RCC 7860 (cell line): ENCODE data around the gene BAG3.
"Not testable (repeated sequence)": the region's sequence is repeated elsewhere in the genome, so short reads cannot be mapped to it uniquely, and the experiment has no call there.

ENCODE experiments used
- DNase-seq: peaks from one replicate; pipeline ENCODE4 v3.0.0-alpha.2; 2015; ENCODE audit warnings: low spot score
- FAIRE-seq: peaks from 2 replicates; lab custom pipeline; 2012; peaks lifted over from hg19 to GRCh38; lab: Jason Lieb, UNC

Gene BAG3

DNA sequence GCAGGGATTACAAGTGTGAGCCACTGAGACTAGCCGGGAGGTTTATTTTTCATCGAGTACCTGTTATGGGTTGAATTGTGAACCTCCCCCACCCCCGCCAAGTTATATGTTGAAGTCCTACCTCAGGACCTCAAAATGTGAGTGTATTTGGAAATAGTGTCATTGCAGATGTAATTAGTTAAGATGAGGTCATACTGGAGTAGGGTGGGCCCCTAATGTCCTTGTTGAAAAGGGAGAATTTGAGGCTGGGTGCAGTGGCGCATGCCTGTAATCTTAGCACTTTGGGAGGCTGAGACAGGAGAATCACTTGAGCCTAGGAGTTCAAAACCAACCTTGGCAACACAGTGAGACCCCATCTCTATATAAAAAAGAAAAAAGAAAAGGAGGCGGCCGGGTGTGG lies 10.8 kb upstream of the BAG3 start:
- DNase-seq (no peak), FAIRE-seq (no peak)

DNA sequence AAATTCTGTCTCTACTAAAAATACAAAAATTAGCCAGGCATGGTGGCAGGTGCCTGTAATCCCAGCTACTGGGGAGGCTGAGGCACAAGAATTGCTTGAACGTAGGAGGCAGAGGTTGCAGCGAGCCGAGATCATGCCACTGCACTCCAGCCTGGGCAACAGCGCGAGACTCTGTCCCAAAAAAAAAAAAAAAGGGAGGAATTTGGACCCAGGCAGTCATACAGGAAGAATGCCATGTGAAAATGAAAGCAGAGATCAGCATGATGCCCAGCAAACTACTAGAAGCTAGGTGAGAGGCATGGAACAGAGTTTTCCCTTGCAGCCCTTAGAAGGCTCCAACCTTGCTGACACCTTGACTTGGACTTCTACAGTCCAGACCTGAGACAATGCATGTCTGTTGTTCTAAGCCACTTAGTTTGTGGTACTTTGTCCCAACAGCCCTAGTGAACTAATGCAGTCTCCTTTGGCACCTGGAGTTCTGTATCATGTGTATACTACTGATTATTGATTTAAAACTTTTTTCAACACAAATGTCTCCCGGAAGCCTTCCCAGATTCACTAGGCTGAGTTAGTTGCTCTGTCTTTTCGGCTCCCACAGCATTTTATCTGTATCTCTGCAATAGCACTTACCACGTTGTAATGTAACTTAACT lies 10.2 kb upstream of the BAG3 start:
- no peak for DNase-seq

DNA sequence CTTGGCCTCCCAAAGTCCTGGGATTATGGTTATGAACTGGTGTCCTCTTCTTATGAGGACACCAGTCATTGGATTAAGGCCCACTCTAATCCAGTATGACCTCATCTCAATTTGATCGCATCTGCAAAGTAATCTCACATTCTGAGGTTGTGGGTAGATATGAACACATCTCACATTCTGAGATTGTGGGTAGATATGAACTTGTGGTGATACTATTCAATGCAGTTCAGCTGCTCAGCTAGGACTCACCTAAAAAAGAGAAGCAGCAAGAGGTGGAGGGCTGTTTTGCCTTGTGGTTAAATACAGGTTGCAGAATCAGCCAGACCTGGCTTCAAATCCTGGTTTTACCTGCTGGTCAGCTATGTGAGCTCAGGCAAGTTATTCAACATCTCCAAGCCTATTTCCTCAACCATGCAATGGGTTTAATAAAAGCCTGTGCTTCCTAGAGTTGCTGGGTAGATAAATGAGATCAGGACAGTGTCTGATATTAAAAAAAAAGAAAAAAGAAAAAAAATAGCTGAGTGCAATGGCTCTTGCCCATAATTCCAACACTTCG lies 8.5 kb upstream of the BAG3 start:
- FAIRE-seq (no peak), DNase-seq (no peak)

More for the DNA sequence above, 10.2 kb upstream of the BAG3 start:
- FAIRE-seq: no peak

DNA sequence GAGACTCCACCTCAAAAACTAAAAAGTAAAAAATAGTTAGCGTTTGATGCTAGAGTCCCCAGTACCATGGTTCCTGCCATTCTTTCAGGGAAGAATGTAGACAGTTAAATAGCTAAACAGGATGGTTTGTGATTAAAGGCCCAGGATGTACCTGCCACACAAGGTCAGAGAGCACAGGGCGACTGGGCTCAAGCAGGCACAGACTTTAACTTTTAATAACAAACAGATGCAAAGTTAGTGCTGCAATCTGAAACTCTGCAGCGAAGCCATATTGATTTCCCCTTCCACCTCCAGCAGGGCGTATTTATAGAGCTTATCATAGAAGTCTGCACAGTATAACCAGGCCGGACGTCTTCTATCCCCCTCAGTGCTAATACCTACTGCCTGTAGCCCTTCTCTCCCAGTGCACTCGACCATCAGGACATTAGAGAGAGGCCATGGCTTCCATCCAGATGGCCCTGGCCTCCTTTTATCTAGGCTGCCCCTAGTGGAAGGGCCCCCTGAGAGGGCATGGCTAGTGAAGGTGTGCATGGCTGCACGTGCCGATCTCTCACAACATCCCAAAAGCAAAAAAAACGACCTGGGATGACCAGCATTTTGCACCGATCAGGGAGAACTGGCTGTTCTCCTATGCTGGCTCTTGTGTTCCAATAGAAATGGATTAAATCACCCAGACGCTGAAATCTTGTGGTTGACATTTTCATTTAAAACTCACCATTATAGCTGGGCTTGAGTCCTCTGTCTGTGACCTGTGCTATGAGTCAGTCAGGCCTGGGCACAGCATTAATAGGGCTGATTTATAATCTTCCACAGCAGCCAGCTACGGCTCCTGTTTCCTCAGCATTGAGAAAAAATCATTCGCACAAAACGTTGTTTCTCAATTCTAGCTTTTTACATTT lies 7.6 kb upstream of the BAG3 start:
- DNase-seq (no peak), FAIRE-seq (no peak)

DNA sequence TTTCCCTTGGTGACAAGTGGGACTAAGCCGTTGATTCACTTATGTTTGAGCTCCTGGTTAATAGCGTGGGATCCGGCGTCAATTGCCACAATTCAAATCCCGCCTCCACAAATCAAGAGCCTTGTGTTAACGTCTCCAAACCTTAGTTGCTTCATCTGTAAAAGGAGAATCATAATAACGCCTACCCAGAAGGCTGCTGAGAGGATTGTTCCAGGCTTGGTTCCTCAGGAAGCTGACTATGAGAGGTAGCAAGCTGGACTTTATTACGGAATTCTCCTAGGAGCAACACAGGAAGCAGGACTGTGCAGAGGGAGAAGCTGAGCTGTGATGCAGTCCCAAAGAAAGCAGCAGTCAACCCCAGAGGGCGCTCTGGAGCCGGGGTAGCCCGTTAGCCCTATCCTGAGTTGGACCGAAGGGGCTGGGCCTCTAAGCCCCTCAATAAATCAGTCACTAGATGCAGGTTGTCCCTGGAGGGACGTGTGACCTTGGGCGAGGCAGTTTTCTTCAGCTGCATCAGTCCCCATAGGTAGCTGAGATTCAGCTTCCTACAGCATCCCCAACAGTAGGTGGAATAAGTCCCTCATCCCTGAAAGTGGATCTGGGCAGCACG lies 6.9 kb upstream of the BAG3 start:
- DNase-seq (no peak), FAIRE-seq (no peak)

DNA sequence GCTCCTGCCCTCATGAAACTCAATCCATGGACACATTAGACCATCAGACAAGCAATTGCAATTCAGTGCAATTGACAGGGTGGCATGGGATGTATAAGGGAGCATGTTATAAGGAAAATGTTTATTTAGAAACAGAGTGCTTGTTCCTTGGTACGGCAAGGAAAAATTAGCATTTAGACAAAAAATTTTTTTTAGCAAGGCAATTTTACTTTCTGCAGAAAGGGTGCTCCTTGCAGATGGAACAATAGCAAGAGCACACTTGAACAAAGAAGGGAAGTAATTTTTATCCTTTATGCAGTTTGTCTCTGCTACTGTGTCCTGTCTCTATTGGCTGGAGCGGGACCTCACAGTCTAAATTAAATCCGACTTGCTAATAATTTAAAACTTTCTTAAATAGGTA lies 6.2 kb upstream of the BAG3 start:
- FAIRE-seq: no peak
- no peak for DNase-seq

DNA sequence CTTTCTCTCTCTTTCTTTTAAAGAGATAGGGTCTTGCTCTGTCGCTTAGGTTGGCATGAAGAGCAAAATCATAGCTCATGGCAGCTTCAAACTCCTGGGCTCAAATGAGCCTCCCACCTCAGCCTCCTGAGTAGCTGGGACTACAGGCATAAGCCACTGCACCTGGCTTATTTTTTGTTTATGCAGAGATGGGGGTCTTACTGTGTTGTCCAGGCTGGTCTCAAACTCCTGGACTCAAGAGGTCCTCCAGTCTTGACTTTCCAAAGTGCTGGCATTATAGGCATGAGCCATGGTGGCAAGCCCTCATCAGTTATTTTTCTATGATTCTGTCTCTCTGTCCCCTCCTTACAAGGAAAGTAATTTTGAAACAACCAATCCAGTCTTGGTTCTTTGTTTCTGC lies 1.1 kb upstream of the BAG3 start:
- FAIRE-seq (no peak), DNase-seq (no peak)

DNA sequence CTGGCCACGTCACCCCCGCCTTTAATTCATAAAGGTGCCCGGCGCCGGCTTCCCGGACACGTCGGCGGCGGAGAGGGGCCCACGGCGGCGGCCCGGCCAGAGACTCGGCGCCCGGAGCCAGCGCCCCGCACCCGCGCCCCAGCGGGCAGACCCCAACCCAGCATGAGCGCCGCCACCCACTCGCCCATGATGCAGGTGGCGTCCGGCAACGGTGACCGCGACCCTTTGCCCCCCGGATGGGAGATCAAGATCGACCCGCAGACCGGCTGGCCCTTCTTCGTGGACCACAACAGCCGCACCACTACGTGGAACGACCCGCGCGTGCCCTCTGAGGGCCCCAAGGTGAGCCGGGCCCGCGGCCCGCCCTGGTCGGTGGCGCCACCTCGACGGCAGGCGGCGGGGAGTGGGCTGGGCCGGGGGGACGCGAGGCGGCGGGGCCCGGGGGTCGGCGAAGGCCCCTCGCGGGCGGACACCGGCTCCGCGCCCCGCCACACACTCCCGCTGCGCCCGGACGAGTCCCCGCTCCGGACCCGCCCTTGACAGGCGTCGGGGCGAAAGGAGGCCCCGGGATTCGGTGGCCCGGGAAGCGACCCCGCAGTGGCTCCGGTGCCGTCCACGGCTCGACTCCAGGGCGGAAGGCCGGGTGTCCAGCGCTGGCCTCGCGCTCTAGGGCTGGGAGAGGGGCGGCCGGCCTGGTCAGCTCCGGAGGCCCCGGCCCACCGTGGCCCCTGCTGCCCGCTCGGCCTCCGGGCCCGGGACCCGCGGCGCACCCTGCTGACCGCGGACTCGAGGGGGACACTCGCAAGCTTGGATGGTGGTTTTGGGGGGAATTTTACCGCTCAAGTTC lies 557 bp downstream of the BAG3 start:
- no peak for DNase-seq
- FAIRE-seq: no peak

DNA sequence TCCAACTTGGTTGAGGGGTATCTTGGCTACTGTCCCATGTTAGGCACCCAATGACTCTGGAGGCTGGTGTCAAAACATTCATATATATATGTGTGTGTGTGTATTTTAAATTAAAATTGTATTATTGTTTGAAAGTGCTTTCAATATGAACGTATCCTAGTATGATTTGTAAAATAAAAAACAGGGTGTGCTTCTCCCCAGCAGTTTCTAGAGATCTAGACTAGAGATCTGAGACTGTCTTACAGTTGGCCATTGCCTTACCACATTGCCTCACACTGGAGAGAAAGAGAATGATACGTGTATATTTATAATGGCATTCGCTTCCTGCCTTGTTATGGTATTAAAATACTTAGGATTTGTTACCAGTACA lies 1.2 kb downstream of the BAG3 start:
- peak; percentile 50 for DNase-seq
- peak; percentile 78 for FAIRE-seq

DNA sequence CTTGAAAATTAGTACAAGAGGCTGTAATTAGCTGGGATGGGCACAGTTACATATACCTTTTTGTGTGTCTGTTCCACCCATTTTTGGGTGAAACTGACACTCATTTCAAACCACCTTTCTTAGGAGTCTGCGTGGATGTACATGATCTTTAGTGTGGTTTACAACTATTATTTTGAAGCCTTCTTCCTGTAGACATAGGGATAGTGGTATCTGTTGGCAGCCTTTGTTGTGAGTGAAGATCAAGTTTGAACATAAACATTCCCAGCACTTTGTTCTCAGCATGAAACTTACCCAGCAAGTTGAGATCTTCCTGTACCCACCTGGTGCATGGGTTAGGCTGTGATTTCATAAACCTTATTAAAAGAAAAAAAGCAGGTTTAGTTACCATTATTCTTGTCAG lies 2.0 kb downstream of the BAG3 start:
- no peak for FAIRE-seq
- DNase-seq: no peak

DNA sequence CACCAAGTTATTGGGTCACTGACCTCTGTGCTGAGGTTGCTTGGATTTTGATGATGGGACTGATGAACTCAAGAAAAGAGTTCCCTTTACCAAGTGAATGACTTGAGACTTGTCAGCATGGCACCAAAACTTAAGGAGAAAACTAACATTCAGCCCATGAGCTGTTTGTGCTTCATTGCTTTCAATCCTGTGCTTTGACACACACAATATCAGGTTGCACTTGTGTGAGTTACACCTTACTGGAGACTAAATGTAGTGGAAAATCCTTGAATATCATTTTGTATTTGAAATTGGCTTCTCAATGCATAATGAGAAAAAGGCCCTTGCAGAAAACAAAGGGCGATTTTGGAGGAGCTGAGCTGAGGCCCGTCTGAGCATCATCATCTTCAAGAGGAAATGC lies 2.7 kb downstream of the BAG3 start:
- DNase-seq: no peak
- FAIRE-seq: no peak

DNA sequence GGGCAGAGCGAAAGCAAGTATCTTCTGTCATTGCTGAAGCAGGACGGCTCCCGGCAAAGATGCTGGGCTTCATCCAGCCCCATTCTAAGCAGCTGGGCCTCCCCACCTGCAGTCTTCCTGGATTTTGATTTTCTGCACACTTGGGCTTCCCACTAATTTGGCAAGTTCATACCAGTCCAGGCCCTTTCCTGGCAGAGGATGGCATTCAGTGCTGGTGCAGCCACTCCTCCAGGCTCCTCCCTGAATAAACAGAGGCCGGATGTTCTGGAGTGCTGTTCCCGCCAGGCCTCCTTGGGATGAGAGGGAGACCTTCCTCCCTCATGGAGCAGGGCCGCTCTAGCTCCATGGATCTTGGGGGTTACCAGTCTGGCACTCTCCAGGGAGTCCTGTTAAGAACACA lies 3.4 kb downstream of the BAG3 start:
- DNase-seq (no peak), FAIRE-seq (no peak)

DNA sequence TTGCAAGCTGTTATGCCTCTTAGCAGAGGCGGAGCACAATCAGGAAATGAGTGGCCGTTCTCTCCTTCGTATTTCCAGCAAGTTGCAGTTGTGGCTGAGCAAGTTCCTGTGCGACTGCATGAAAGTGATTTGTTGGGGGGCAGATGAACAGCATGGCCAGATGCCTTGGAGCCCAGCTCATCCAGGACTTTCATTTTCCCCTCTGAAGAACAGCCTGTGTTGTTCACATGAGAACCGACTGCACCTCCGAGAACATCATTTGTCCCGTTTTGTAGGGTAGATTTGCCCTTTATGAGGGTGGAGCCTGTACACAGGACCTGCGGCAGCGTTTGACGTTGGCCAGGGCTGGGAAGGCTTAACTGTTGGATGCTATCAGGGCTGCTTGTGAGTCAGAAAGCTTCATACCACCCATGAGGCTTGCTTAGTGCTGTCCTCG lies 4.4 kb downstream of the BAG3 start:
- FAIRE-seq: no peak
- DNase-seq: peak; percentile 23

DNA sequence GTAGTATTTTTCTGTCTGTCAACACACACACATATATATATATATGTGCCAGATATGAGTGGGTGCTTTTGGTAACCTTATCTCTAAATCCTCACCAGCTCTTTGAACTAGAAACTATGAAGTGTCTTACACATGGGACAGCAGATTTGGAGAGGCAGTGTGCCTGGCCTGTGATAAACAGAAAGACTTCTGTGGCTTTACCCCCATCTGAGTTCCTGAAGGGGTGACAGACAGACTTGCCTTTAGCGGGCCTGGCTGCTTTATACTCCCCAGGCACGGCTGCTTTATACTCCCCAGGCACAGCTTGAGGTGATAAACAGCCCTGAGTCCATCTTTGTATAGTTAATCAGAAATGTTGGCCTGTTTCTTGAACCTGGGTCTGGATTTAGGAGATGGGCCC lies 5.6 kb downstream of the BAG3 start:
- FAIRE-seq (no peak), DNase-seq (no peak)

DNA sequence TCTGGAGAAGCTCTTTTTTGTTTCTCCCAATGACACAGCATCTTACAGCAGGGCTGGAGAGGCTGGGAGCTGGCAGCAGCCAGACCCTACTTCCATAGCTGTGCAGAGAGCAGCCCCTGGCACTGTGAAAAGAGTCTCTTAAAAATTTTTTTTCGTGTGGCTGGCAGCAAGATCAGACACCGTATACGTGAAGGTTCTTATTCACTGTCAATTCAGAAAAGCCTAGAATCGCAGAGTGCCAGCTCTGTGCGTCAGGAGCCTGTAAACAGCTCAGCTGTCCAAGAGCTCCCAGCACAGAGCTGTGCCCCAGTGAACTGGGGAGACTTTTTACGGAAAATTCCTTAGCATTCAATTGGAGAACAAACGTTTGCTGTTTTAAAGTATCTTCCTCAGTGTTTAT lies 6.5 kb downstream of the BAG3 start:
- no peak for FAIRE-seq

DNA sequence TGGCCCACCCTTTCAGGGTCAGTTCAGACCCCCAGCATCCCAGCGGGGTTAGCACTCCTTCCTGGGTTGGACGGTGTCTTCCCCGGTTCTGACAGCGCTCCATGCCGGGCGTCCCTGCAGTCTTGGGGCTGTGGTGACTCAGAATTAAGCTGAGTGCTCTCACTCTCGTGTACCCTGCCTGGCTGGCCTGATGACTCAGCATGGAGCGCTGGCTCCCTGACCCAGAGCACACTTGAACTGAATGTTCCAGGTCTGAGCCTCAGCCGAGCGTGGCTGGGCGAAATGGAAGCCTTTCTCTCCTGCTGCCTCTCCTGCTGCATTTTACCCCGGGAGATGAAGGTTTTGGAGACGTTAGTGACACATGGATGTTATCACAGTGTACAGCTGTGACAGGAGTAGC lies 7.1 kb downstream of the BAG3 start:
- DNase-seq (peak; percentile 85), FAIRE-seq (peak; percentile 86)

More for the DNA sequence above, 6.5 kb downstream of the BAG3 start:
- no peak for DNase-seq

DNA sequence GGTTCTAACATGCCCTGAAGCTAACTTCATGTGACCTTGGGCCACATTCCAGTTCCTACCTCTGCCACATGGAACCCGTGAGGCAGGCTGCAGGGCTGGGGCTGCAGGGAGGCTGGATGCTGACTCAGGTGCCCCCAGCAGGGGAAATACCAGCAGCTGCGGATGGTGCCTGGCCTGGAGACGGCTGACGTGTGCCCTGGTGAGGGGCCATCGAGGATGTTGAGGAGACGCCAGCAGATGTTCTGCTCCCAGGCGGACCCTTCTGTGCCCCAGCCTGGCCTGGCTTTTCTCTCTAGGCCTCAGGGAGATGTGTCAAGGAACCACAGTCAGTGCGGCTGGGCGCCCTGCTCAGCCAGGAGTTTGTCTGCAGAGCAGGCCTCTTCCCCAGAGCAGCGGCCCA lies 8.8 kb downstream of the BAG3 start:
- FAIRE-seq: no peak
- DNase-seq: no peak

DNA sequence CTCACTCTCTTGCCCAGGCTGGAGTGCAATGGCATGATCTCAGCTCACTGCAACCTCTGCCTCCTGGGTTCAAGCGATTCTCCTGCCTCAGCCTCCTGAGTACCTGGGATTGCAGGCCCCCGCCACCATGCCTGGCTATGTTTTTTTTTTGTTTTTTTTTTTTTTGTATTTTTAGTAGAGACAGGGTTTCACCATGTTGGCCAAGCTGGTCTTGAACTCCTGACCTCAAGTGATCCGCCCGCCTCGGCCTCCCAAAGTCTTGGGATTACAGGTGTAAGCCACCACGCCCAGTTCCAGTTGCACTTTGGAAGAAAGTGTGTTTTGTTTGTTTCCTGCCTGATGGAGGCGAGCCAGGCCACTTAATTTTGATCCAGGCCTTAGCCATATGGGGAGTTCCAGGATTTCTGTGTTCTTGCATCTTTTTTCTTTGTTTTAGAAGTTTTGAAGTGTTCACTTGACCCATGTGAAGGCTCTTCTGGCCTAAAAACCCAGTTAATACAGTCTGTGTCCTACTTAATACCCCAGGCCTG lies 11.0 kb downstream of the BAG3 start:
- DNase-seq, FAIRE-seq: not testable (repeated sequence)

DNA sequence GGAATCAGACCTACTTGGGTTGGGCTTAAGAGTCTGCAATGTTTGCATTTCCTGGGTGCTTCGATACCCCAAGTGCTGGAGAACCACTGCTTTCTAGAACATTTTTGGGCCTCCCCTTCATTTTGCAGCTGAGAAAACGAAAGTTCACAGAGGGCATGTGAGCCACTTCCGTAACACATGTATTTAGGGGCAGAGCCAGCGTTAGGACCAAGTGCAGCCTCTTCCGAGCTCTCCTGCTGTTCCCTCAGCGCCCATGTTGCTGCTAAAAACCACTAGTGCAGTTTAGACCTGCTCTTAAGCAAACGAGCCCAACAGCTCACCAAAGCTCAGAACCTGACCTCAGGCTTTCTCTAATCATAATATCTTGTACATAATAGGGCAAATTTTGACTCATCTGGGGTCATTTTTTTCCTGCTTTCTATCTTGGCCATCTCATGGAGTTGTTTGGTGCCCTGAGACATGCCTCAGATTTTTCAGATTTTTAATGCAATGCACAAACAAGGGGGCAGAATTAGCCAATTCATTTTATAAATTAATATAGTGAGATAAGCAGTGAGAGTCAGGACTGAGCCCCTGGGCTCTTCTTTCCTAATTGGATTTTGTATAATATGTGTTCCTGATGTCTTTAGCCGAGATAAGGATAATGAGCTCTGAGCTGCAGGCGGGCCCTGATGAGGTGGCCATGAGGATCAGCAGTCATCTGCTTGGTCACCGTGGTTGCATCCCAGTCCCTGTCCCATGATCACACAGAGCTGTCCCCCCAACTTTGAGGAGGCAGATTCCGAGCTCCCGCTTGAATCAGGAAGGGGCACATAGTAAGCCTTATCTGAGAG lies 12.9 kb downstream of the BAG3 start:
- FAIRE-seq: no peak

More for the DNA sequence above, 12.9 kb downstream of the BAG3 start:
- DNase-seq: no peak
